ENCODE measurements around the gene ADD2.

ADD2 gene

DNA sequence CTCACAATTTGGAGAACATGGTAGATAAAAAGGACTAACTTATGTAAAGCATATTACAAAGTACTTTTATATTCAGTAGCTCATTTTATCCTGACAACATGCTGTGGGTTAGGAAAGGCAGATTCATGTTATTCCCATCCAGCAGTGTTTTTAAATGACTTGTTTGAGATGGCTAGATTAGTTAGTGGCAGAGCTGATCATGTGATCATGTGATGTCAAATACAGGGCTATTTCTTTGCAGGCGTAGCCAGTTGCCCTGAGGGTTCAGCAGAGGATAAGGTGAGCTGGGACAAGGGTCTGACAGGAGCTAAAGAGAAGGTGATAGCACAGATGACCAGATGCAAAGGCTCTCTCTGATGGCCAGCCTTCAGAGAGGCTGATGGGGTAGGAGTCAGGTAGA lies 97.8 kb downstream of the ADD2 start:
- DNase-seq, result no peak

DNA sequence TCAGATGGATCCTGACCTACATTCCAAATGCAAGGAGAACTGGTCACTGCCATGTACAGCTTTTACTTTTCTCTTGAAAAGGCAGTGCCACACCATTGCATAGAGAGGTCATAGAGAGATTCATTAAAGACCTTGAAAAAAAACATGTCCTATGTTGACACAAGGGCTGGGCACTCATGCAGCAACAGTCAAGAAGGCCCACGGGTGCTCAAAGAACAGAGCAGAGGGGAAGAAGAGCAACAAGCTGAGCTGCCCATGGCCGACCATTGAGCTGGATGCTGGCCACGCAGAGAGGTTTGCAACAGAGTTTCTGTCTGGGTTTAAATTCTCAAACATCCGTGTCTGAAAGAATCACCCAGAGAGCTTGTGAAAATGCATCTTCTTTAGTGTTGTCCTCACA lies 99.1 kb downstream of the ADD2 start:
- DNase-seq, result no peak

DNA sequence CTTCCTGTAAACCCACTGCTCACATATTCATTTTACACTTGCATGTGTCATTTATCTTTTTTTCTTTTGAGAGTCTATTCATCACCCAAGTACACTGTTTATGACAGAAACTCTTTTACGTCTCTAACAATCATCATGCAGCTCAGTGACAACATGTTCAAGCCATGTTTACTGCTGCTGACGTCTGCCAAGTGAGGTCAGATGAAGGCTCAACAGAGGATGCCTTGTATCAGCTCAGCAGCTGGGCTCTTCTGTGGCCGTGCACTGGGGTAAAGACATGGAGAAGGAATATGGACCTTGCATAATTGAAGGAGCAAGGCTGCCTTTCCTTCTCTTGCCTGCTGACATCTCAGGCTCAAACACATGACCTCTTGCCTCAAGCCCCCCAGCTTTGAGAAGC lies 99.6 kb downstream of the ADD2 start:
- no peak for DNase-seq

DNA sequence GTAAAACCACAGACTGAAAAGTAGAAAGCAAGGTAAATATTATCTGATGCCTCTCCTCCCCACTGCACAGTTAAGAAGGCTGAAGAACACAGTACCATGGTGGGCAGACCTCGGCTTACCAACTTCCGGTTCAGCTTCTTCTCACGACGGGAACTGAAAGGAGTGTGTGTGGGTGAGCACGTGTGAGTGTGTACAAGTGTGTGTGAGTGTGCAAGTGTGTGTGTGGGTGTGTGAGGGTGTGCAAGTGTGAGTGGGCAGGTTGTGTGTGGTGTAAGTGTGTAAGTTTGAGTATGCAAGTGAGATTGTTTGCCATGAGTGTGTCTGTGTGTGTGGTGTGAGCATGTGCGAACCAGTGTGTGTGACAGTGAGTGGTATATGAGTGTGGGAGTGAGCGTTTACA lies 103.5 kb downstream of the ADD2 start:
- DNase-seq, result no peak

DNA sequence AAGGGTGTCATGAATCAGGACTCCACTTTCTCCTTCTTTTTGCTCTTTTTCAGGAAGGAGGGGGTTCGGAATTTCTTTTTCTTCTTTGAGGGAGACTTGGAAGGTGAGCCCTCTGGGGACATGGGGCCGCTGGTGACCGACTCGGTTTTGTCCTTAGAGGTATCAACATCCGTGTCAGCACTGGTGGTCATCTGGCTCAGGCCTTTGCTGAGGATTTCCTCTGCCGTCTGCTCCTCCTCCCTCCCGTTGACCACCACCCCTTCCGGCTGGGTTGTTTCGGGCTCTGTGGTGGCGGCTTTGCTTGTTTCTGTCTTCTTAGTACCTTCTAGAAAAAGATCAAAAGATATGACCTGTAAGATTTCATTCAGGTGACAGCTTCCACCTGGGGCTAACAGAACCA lies 104.6 kb downstream of the ADD2 start:
- no peak for DNase-seq

DNA sequence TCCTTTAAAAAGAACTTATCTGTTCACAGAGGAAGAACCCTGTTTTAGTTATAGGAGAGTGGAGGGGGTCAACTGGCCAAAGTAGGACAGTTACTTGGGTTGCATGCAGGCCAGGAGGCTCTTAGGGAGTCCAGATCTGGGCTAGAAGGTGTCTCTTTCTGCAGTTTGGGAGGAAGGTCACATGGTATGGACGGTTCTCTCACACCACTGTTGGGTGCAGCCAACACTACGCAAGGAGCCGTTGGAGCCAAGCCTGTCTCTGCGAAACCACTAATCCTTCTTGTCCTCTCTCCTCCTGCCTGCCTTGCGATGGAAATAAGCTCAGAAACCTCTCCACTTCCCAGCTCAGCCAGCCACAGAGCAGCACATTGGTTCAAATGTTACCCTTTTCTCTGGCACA lies 108.4 kb downstream of the ADD2 start:
- DNase-seq, result no peak

DNA sequence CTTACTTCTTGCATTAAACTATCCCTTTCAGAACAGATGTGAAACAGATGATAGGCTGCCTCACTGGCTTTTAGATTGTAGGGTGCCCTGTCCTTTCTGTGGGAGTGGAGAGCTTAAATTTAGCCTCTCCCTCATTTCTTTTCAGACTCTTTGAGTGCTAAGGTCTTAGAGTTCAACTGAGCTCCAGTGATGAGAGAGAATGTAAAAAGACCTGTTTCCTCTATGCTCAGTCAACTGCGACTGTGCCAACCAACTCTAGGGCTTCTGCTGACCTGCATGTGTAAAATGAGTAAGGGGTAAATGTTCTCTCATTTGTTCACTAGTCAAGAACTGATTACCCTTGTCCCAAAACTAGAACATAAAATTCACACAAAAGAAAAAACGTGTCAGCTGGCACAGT lies 109.5 kb downstream of the ADD2 start:
- no peak for DNase-seq

DNA sequence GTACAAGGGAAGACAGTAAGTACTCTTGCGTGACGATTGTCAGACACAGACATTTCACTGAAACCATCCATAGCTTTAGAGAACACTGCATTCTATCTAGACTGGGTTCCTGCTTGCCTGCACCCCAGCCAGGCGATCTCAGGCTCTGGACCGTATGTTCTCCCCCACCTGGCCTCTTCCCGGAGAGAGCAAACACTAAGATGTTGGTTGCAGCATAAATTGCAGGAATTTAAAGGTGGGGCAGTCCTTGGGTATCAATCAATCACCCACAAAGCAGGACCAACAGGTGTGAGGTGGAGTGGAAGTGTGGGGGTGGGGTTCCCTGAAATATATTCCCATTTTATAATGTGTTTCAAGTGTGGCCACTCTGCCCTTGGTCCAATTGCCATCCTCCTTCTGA lies 110.8 kb downstream of the ADD2 start:
- DNase-seq, result no peak

DNA sequence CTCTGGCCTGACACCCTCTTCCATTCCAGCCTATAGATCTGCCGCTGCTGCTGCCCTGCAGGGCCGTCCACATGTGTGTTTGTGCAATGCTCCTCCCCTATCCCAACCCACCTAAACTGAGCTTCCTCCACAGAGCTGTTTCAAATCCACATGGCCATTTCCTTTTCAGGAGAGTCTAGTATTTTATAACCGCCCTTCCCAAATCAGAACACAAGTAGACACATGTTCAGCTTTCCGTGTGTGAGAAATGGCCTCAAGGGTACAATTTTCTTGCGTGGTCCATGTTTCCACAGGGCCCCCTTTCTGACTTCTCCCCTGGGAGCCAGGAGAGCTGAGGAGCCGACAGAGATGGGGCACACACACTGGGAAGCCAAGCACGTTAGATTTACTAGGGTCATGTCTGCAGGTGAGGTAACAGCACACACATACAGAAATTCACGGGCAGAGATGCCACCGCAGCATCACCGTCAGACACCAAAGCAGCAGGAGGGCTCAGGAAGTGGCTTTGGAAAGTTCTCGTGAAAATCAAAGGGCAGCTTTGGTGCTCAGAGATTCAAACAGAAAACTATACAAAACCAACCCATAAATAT lies 111.5 kb downstream of the ADD2 start:
- no peak for DNase-seq

DNA sequence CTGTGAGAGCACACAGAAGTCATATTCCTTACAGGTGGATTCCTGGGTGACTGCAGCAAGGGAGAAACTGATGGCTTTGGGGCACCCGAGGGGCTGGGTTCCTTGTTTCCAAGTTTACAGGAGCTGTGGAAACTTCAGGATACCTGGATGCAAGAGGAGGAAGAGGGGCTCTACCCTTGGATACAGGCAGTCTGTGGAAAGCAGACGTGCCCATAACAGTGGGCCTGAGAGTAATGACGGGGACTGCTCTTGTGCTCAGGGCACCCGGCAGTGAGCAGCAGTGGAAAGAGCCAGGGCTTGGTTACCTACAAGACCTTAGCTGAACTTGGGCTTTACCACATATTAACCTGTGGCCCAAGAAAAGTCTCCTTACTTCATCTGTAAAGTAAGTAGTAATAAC lies 112.2 kb downstream of the ADD2 start:
- no peak for DNase-seq

DNA sequence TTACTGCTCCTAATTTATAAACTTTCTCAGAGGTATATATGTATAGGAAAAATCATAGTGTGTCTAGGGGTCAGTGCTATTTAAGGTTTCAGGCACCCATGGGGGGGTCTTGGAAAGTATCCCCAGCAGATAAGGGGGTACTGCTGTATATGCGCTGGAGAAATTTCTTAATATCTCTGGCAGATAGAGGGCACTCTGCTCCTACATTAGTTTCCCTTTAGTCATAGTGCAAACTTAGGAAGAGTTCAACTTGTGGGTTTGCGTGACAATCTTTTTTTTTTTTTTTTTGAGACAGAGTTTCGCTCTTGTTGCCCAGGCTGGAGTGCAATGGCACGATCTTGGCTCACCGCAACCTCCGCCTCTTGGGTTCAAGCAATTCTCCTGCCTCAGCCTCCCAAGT lies 112.8 kb downstream of the ADD2 start:
- peak; percentile 32 for DNase-seq

DNA sequence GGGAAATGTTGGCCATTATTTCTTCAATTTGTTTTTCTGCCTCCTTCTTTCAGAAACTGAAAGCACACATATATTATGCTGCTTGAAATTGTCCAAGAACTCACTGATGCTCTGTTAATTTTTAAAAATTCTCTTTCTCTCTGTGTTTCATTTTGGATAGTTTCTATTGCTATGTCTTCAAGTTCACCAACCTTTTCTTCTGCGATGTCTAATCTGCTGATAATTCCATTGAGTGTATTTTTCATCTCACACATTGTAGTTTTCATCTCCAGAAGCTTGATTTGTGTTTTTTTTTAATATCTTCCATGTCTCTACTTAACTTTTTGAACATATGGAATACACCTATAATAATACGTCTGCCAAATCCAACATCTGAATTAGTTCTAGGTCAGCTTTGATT lies 116.3 kb downstream of the ADD2 start:
- DNase-seq, result no peak

DNA sequence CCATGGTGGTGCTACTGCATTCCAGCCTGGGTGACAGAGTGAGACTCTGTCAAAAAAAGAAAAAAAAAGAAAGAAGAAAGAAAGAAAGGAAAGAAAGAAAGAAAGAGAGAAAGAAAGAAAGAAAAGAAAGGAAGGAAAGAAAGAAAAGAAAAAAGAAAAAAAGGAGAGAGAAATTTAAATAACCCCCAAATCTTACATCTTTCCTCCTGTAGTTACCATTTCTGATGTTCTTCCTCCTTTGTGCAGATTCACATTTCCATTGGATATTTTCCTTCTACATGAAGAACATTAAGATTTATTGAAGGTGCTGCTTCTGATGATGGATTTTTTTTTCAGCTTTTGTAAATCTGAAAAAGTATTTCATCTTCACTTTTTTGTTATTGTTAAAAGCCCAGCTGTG lies 117.0 kb downstream of the ADD2 start:
- no peak for DNase-seq

DNA sequence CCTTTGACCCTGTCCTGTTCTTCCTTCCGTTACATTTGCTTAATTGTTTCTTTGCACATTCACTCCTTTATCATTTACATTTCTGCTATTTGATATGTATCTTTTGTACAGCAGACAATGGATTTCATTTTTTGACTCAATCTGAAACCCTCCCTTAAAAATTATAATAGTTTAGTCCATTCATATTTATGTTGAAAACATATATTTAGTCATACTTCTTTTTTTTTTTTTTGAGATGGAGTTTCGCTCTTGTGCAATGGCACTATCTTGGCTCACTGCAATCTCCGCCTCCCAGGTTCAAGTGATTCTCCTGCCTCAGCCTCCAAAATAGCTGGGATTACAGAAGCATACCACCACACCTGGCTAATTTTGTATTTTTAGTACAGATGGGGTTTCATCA lies 119.0 kb downstream of the ADD2 start:
- DNase-seq, result no peak

DNA sequence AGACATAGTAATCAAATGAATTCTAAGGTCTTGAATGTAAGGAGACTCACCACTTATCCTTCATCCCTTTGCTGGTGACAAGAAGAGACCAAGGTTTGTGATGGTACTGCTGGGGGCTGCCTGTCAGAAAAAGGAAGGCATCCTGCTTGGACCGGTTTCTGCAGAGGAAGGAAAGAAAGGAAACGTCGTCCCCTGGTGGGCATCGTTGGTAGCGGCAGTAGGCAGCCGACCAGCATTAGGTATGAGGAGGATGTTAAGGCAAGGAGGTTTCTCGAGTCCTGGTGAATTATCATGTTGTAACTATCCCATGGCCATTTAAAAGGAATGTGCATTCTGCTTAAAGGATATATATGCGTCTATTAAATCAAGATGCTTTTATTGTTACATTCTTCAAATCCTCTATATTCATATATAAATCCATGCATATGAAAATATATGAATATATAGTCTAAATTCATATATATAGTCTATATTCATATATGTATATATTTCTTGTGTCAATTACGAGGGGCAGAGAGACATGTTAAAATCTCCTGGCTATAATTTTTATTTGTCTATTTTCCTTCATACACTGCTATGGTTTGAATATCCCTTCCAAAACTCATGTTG lies 120.0 kb downstream of the ADD2 start:
- peak; percentile 43 for DNase-seq

DNA sequence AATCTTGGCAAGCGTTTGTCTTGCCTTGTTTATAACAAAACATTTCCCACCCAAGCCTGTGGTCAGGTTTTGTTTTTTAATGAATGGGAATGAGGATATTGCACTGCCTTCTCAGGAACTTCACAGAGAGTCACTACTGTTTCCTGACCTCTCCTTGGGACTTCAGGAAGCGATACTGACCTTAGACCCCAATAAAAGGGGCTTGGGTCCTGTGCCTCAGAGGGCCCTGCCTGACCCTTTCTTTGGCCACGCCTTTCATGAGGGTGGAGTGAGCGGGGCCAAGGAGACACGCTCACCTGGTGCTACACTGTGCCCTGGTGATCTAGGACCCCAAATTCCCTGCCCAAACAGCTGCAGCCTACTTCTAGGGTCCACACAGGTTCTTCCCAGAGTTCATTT lies 121.6 kb downstream of the ADD2 start:
- no peak for DNase-seq

DNA sequence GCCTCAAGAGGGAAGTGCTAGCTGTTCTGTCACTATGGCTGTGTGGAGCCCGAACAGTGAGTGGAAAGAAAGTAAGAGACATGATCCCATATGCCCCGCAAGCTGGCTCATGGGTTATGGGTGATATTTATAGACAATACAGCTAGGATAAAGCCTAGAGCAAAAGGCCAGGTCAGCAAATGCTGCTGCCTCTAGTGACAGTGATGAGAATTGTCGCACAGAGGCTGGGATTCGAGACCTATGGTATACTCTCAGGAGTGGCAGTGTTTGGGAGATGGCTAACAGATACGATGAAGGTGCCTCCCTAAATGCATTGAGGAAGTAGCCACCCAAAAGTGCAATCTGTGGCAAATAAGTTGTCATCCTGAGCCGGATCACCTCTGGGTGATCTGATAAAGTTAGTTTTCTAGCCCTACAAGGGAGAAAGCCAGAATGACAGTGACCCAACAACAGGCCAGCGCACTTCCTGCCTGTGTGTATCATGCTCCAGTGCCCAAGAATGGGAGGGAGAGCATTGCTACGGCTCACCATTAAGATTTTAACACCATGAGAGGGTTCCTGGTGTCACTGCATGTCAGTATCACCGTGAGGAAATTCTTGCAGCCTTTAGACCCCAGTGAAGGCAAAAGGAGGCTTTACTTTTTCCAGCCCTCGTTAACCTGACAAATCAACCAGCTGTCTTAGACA lies 122.1 kb downstream of the ADD2 start:
- DNase-seq, result no peak

DNA sequence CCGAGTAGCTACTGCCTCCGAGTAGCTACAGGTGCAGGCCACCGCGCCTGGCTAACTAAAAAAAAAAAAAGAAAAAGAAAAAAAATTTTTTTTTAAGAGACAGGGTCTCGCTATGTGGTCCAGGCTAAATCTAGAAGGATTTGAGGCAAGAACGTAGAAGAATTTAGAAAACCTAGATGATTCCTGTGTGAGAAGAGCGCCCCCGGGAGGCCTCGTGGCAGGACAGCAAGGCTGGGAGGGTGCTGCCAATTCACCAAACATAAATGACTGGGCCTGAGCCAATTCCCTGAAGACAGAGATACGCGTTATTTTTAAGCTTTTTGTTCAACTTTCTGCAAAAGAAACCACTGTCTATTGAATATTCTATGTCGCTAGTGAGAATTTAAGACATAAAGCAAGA lies 124.3 kb downstream of the ADD2 start:
- no peak for DNase-seq

DNA sequence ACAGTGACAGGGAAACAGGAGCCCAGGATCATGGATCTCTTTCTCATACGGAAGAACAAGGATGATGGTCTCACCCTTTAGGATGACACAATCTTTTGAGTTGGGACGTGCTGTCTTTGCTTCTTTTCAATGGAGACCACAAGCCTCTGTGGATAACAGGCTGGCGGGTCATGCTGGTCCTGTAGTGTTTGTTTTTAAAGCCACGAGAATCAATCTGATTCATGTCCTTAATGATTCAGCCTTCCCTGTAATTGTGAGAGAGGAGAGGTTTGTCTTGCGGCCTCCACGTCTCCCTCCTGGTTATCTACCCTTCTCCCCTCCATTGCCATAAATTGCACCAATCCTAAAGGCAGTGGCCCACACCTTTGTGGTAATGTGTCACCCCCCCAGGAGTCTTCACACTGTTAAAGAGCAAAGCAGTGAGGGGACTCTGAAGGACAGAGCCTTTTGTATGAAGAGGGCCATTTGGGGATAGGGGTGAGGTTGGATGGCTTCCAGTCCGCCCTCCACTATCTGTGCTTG lies 126.7 kb downstream of the ADD2 start:
- no peak for DNase-seq

DNA sequence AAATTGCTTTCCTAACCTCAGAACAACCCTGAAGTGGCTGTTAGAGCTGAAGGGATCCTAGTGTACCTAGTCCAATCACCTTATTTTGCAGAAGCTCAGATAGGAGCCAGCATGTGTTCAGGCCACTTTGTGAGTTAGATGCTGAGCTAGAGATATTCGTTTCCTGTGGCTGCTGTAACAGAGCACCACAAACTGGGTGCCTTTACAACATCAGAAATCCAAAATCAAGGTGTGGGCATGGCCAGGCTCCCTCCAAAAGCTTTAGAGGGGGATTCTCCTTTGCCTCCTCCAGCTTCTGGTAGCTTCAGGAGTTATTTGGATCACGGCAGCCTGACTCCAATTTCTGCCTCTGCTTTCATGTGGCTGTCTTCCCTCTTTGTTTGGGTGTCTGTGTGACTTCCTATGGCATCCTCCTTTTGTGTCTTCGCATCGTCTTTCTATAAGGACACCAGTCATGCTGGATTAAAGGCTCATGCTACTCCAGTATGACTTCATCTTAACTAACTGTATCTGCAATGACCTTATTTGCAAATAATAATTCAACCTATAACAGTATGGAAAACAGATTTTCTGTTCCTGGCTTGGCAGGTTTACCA lies 128.1 kb downstream of the ADD2 start:
- no peak for DNase-seq

DNA sequence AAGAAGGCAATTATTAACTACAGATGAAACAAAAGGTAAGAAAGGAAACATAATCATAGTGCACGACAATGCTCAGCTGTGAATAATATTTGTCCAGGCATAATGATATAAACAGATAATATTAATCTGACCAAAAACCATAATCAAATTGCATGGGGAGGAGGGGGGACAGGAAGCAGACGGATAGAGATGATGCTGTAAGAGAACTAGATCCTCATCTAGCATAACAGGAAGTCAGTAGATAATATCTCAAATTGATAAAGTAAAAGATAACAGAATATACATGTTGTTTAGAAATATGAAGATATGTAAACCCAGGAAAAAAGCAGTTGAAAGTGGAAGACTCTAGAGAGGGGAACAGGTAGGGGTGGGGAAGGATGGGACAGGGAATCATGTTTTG lies 129.4 kb downstream of the ADD2 start:
- no peak for DNase-seq

DNA sequence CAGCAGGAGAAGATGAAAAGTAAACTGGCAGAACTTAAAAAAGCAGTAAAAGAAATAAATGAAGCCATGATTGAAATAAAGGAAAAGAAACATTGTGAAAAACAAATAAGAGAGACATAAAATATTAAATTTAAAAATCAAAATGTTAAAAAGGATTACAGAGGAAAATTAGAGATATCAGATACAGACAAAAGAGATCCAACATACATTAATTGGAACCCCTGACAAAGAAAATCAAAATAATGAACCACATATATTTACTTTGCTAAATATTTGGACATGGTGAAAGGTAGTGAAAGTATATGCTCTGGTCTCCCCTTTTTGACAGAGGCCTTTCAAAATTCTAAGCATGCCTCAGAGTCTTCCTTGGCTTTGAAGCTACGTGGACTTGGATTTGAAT lies 134.5 kb downstream of the ADD2 start:
- DNase-seq, result no peak

DNA sequence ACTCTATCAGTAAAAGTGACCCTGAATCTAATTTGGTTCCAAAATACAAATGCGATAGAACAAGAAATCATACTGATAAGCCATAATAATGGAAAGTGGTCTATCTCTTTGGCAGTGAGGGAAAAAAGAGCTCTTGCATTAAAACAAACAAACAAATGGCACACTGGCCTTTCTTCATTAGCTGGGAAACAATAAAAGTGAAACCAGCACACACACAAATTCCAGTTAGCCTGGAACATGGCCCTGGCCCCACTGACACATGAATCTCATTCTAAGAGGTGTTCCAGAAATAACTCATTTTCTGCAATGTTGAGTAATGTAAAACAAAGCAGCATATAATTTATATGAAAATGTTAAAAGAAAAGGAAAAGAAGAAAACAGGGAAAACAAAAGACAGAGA lies 135.0 kb downstream of the ADD2 start:
- DNase-seq, result no peak

DNA sequence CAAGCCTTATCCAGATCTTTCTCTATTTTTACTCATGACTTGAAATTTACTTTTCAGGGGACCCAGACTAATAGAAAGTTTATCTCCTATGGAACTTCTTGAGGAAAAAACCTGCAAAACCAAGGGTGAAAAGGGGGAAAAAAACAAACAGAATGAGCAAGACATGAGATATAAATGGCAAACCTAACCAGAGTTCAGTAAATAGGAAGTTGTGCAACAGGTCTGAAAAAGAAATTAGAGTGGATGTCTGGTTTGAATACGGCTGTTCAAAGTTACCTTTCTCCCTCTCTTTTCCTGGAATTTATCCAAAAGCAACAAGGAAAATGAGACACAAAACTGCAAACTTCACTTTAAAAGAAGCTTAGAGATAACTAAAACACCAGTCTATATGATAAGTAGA lies 135.6 kb downstream of the ADD2 start:
- DNase-seq, result no peak
